Measurements from ENCODE around the gene PKN3.

PKN3 gene

GRCh38 chr9:128718475-128718874 is 16.2 kb downstream of the PKN3 start:
- no peak for DNase-seq

DNA sequence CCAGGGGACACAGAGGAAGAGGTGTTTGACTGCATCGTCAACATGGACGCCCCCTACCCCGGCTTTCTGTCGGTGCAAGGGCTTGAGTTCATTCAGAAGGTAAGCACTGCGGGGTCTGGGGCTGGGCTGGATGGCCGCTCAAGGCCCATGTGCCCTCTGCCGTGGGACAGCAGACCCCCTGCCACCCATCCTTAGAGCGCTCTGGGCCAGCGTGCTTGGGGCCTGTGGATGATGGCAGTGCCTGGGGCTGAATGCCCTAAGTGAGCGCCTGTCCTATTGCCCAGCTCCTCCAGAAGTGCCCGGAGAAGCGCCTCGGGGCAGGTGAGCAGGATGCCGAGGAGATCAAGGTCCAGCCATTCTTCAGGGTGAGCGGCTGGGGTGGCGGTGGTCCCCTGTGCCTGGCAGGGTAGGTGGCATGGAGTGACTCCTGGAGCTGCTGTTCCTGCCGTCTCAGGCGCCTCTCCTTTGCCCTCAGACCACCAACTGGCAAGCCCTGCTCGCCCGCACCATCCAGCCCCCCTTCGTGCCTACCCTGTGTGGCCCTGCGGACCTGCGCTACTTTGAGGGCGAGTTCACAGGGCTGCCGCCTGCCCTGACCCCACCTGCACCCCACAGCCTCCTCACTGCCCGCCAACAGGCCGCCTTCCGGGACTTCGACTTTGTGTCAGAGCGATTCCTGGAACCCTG is 17.8 kb downstream of the PKN3 start:
- DNase-seq, result no peak

DNA sequence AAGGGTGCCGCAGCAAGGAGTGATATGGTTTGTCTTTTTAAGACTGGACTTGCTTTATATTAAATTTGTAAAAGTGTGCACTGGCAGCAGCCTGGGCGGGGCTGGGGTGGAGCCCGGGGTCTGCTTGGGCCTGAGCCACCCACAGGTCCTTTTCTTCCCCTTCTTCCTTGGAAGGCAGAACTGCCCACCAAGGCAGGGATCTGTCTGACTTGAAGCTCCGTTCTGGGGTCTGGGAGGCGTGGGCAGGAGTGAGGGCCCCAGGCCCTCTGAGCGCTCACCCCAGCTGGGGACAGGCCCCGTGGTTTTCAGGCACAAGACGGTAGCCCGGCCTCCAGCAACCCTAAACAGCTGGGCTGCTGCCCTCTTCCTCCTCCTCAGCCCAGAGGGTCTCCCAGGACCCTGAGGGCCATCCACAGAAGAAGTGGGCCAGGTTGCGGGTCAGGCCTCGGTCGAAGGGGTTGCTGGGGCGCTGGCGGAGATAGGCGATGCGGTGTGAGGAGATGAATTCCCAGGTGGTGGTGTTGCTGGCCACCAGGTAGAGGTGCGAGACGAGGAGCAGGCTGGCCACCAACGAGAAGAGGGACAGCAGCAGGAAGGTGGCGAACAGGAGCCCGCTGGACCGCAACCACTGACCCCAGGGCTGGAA is 18.7 kb downstream of the PKN3 start:
- no peak for DNase-seq

DNA sequence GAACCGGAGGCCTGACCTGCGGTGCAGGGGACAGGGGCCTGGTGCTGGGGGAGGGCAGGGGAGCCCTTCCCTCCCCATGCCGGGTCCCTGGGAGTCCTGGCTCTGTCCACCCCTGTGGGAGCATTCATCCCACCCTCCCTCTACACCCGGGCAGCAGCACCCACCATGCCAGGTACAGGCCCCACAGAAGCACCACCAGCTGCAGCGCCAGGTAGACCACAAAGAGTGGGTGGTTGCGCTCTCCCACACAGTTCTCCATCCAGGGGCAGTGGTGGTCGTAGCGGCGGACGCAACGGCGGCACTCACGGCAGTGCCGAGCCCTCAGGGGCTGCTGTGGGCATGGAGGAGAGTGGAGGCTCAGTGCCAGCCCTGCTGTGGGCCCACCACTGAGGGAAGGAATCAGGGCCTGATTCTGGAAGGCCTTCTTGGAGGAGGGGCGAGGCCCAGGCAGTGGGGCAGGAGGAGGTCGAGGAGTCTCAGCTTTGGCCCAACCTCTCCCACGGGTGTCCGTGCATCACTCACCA is 19.2 kb downstream of the PKN3 start:
- DNase-seq, result no peak

- no peak for DNase-seq
Observed at GRCh38 chr9:128722380-128723351, 20.4 kb downstream of the PKN3 start.

- no peak for DNase-seq
Observed at GRCh38 chr9:128723352-128723865, 21.1 kb downstream of the PKN3 start.

DNA sequence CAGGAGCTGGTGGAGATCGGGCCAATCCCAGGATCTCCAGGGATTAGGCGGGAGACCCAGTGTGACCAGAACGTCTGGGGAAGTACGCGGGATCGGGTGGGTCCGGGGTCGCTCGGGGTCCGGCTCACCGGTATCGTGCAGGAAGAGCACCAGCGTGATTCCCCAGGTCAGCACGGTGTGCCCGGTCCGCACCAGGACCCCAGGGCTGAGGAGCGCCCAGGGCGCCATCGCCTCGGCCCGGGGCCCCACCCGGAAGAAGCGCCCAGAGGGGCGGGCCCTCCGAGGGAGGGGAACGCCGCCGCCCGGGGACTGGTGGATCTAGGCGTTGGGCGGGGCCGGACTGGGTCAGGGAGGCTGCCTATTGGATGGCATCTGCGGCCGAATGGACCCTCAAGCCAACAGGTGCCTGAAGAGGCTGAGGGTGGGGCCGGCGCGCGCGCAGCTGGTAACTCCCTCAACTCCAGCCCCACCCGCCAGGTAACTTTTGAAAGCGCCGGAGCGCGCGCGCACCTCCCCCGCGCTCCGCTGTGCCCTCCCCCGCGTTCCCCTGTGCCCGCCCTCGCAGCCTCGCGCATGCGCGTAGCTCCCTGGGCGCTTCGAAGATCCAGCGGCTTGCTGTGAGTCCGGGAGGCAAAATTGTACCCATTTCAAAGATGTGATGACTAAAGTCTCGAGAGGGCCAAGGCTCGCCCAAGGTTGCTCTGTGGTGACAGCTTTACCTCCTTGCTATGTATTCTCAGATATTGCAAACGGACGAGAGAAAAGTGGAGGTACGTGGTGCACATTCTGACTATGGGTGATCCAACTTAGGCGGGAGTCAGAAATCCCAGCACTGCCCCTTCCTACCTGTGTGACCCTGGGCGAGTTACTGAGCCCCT is 21.8 kb downstream of the PKN3 start, which contains the start of gene ZDHHC12:
ZDHHC12 (minus strand) TSS at position 262 of the 878 bp plus-strand sequence; CDS start at position 228, 34 bp downstream.
- peak; percentile 100 for DNase-seq

DNA sequence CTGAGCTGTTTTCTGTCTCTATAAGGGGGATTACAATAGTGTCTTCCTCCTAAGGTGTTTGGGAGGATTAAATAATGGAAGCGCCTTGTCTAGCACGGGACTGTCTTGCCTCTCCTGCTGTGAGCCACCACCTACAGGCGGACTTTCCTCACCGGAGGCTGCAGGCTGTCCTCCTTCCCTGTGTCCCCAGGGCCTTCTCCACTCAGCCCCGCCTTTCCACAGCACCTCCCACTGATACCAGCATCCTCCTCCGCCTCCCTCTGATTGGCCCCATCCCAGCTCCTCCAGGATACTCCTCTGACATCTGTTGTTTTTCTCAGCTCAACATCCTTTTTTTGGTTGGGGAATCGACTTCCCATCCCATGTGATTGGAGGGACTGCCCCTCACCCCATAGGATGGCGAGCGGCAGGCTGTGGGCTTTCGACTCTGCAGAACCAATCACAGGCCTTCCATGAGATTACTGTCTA is 22.5 kb downstream of the PKN3 start:
- peak; percentile 79 for DNase-seq

DNA sequence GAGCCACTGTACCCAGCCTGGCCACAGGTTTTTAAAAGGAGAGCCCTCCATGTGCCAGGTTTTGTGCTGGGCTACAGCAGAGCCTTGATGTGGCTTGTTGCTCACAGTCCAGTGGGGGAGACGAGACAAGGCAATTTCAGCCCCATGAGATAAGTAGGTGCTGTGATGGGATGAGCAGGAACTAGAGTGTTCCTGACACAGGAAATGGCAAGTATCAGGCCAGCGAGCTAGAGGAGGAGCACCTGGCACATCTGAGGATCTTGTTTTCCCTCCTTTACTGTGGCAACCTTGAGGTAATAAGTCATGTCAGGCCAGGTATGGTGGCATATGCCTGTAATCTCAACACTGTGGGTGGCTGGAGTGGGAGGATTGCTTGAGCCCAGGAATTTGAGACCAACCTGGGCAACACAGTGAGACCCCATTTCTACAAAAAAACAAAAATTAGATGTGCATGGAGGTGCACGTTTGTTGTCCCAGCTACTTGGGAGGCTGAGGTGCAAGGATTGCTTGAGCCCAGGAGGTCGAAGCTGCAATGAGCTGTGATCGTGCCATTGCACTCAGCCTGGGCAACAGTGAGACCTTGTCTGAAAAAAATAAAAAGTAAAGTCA is 25.4 kb downstream of the PKN3 start:
- DNase-seq, result no peak

GRCh38 chr9:128728298-128728697 is 26.0 kb downstream of the PKN3 start:
- DNase-seq, result no peak

GRCh38 chr9:128729302-128729701 is 27.0 kb downstream of the PKN3 start:
- DNase-seq, result no peak

DNA sequence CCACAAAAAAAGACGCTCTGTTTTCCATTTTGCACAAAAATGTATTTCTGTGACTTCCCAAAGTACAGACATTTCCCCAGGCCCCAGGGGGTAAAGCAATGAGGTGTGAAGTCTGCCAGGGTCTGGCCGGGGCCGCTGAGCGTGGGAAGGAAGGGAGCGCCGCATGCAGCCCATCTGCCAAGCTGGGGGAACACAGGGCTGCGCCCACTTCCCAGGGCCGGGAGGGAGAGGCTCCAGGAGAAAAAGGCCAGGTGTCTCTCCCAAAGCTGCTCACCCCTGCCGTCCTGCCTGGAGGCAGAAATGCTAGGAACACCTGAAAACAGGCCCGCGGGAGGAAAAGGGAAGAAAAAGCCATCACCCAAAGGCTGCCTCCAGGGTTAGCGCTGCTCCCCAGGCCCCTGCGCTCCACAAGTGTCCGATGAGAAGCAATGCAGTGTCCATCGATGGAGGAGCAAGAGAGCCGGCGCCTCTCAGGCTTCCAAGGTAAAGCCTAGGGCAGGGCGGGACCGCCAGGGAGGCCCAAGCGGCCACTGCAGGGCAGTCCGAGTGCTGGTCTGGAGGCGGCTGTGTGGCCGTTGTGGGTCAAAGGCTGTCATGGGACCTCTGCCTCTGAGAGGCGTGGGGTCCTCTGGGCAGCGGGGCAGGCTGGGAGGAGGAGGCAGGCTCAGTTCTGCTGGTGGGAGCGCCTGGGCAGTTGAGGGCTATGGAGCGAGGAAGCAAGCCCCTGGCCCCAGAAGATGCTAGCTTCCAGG is 27.6 kb downstream of the PKN3 start:
- DNase-seq, result no peak

GRCh38 chr9:128731093-128731492 is 28.8 kb downstream of the PKN3 start:
- DNase-seq, result no peak

DNA sequence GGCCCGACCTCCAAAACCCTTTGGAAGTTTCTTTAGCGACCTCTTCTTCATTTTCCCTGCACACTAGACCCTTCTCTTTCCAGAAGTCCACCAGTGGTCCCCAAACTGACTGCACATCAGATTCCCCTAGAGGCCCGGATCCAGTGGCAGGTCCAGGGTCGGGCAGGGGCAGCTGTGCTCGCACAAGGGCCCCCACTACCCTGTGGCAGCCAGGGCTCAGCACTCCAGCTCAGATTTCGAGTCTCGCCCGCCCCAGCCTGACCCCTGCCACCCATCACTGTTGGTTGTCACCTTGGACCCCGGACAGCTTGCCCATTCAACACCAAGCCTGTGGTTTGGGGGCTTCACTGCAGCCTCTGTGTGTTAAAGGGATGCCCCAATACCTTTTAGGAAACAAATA is 29.4 kb downstream of the PKN3 start:
- DNase-seq, result no peak

GRCh38 chr9:128732576-128732975 is 30.3 kb downstream of the PKN3 start:
- no peak for DNase-seq

- no peak for DNase-seq
Observed at GRCh38 chr9:128733256-128733655, 31.0 kb downstream of the PKN3 start.

DNA sequence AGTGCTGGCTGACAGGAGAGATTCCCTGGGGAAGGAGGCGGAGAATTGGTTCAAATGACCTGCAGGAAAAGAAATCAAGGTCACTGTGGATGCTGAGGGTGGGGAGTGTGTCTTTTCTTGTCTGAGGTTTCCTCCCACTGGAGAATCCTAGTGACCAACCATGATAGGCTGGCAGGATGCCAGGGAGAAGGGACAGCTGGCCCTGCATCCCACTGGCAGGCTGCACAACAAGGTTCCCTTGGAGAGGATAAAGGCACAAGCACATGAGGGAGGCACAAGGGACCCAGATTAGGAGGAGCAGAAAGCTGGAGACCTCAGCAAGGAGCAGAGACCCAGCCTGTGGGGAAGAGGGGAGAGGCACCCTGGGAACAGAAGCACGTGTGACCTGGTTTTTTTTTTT is 33.1 kb downstream of the PKN3 start:
- no peak for DNase-seq

GRCh38 chr9:128742401-128742800 is 40.1 kb downstream of the PKN3 start:
- DNase-seq, result no peak

DNA sequence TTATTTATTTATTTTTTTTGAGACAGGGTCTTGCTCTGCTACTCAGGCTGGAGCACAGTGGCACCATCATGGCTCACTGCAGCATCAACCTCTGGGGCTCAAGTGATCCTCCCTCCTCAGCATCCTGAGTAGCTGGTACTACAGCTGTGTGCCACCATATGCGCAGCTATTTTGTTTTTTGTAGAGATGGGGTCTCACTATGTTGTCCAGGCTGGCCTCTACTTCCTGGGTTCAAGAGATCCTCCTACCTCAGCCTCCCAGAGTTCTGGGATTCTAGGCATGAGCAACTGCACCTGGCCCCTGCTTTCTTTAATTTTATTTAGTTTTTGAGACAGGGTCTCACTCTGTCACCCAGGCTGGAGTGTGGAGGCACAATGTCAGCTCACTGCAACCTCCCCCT is 41.1 kb downstream of the PKN3 start:
- DNase-seq, result no peak

DNA sequence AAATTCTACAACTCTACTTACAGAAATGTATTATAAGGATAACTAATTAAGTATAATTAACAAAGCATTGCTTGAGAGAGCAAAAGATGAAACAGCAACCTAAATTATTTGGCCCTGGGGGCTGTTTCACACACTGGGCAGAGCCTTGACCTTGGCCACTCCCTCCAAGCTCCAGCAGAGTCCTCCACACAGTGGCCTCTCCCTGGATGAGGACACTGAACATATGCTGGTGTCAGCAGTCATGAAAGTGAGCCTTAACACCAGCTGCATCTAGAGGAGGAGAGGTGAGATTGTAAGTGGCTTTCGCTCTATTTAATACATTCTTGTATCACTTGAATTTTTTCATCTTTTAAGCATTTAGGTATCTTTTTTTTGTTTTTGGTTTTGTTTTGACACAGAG is 44.9 kb downstream of the PKN3 start:
- no peak for DNase-seq
